ENCODE results near the gene SEMA6C.
"Not testable (repeated sequence)": the region's sequence is repeated elsewhere in the genome, so short reads cannot be mapped to it uniquely, and the experiment has no call there.

SEMA6C gene, protein sequence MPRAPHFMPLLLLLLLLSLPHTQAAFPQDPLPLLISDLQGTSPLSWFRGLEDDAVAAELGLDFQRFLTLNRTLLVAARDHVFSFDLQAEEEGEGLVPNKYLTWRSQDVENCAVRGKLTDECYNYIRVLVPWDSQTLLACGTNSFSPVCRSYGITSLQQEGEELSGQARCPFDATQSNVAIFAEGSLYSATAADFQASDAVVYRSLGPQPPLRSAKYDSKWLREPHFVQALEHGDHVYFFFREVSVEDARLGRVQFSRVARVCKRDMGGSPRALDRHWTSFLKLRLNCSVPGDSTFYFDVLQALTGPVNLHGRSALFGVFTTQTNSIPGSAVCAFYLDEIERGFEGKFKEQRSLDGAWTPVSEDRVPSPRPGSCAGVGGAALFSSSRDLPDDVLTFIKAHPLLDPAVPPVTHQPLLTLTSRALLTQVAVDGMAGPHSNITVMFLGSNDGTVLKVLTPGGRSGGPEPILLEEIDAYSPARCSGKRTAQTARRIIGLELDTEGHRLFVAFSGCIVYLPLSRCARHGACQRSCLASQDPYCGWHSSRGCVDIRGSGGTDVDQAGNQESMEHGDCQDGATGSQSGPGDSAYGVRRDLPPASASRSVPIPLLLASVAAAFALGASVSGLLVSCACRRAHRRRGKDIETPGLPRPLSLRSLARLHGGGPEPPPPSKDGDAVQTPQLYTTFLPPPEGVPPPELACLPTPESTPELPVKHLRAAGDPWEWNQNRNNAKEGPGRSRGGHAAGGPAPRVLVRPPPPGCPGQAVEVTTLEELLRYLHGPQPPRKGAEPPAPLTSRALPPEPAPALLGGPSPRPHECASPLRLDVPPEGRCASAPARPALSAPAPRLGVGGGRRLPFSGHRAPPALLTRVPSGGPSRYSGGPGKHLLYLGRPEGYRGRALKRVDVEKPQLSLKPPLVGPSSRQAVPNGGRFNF

GRCh38 chr1:151146412-151147131, at the start of gene SEMA6C:
SEMA6C (minus strand) TSS chr1:151146631; CDS start chr1:151142621, 4,010 bp downstream.
- peak within 1 kb of the TSS; percentile 66 for H3K4me3 ChIP-seq (ENCODE audit: control insufficient read depth, low read depth, low read length)
- TF ChIP-seq, protein P1, sequence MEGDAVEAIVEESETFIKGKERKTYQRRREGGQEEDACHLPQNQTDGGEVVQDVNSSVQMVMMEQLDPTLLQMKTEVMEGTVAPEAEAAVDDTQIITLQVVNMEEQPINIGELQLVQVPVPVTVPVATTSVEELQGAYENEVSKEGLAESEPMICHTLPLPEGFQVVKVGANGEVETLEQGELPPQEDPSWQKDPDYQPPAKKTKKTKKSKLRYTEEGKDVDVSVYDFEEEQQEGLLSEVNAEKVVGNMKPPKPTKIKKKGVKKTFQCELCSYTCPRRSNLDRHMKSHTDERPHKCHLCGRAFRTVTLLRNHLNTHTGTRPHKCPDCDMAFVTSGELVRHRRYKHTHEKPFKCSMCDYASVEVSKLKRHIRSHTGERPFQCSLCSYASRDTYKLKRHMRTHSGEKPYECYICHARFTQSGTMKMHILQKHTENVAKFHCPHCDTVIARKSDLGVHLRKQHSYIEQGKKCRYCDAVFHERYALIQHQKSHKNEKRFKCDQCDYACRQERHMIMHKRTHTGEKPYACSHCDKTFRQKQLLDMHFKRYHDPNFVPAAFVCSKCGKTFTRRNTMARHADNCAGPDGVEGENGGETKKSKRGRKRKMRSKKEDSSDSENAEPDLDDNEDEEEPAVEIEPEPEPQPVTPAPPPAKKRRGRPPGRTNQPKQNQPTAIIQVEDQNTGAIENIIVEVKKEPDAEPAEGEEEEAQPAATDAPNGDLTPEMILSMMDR (conservative IDR thresholded peaks at IDR 0.05; ENCODE audit: control insufficient read depth, insufficient read depth, low read depth, low read length): no peak
- DNase-seq (ENCODE audit: low read depth): peak; percentile 84

- peak; percentile 95 for DNase-seq (ENCODE audit: low read depth)
- H3K4me3 ChIP-seq (ENCODE audit: control insufficient read depth, low read depth, low read length): peak overlapping the region; percentile 29
Observed at GRCh38 chr1:151194894-151195594, 48.6 kb upstream of the SEMA6C start.

DNA sequence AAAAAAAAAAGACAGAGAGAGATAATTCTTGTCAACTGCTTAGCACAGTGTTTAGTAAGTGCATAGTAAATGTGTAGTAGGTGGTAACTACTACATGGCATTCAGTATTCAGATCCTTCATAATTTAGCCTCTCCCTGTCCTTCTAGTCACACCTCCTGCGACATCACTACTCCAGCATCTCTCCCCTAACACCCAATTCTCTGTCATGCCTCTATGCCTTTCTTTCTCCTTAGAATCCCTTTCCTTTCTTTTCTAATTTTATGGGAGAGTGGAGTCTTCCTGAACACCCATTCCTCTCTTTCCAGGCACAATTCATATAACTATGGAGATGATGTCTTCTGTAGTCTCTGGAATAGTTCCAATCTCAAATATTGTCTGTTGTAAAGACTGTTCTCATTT, 47.4 kb upstream of the SEMA6C start:
- TF ChIP-seq, protein P1 (conservative IDR thresholded peaks at IDR 0.05; ENCODE audit: control insufficient read depth, insufficient read depth, low read depth, low read length): no peak
- H3K4me3 ChIP-seq (ENCODE audit: control insufficient read depth, low read depth, low read length): no peak overlapping the region
- DNase-seq (ENCODE audit: low read depth): no peak

DNA sequence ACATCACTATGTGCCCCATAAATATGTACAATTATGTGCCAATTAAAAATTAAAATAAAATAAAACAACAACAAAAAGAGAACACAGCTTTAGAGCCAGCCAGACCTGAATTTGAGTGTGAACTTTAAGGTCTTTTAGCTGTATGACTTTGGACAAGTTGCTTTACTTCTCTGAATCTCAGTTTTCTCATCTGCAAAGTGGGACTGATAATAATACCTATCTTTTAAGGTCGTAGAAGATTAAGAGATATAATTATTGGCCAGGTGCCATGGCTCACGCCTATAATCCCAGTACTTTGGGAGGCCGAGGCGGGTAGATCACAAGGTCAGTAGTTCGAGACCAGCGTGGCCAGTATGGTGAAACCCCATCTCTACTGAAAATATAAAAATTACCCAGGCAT, 46.9 kb upstream of the SEMA6C start:
- no peak overlapping the region for H3K4me3 ChIP-seq (ENCODE audit: control insufficient read depth, low read depth, low read length)
- TF ChIP-seq, protein P1 (conservative IDR thresholded peaks at IDR 0.05; ENCODE audit: control insufficient read depth, insufficient read depth, low read depth, low read length): no peak
- DNase-seq (ENCODE audit: low read depth): no peak

DNA sequence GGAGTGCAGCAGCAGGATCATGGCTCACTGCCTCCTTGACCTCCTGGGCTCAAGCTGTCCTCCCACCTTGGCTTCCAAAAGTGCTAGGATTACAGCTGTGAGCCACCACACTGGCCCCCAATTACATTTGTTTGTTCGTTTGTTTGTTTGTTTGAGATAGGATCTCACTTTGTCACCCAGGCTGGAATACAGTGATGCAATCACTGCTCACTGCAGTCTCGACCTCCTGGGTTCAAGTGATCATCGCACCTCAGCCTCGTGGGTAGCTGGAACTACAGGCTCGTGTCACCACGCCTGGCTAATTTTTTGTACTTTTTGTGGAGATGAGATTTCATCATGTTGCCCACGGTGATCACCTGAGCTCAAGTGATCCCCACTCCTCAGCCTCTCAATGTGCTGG, 45.6 kb upstream of the SEMA6C start:
- TF ChIP-seq, protein P1 (conservative IDR thresholded peaks at IDR 0.05; ENCODE audit: control insufficient read depth, insufficient read depth, low read depth, low read length): no peak
- no peak overlapping the region for H3K4me3 ChIP-seq (ENCODE audit: control insufficient read depth, low read depth, low read length)
- DNase-seq (ENCODE audit: low read depth): no peak

- peak within 1 kb of the TSS; percentile 79 for H3K4me3 ChIP-seq (ENCODE audit: control insufficient read depth, low read depth, low read length)
- DNase-seq (ENCODE audit: low read depth): peak; percentile 87
- TF ChIP-seq, protein P1 (conservative IDR thresholded peaks at IDR 0.05; ENCODE audit: control insufficient read depth, insufficient read depth, low read depth, low read length): no peak
Observed at GRCh38 chr1:151189637-151190445, 43.4 kb upstream of the SEMA6C start, which contains the start of gene VPS72. VPS72 (minus strand) TSS chr1:151190197; CDS start chr1:151190121, 76 bp downstream.

GRCh38 chr1:151188667-151189066, 42.2 kb upstream of the SEMA6C start:
- DNase-seq (ENCODE audit: low read depth): not testable (repeated sequence)
- H3K4me3 ChIP-seq (ENCODE audit: control insufficient read depth, low read depth, low read length): peak overlapping the region; percentile 79

All from fibroblast of mammary gland (primary cell).